Measurements from ENCODE around the gene FZD7. TPM values are rescaled to one million over a fixed set of nuclear protein-coding genes. Genes with fewer than 3 reads are reported as not detected.

FZD7 gene
- total and polyA plus RNA-seq, 2 donors (not counting 1 experiment from before 2014, with no cell fraction given) = 0.67 to 2.1 TPM

DNA sequence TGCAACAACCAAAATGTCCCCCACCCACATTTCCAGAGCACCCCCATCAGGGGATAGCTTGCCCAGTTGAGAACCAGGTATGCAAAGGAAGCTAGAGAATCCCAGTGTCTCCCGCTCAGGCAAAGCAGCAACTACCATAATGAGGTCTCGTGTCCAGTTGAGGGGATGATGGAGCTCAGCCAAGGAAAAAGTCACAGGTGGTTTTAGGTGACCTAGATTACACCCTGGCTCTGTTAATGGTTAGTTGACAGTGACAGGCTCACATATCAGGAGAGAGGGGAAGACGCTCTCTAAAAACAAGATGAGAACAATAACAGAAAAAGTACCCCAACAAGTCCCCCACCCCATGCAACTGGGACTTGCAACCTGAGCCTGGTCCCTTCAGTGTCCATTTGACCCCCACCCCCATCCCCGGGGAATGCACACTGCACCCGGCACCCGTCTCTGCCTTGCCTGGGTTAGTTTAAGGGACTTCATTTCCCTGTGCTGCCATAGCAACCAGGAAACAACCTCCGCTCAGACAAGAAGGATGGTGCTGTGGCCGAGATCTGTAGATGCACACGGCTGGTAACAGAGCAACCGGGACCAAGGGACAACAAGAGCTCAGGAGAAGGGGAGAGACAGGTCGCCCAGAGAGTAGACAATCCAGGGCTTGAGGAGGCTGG lies 39.2 kb downstream of the FZD7 start, which contains the start of gene KIAA2012:
Gene KIAA2012 (plus strand): TSS at position 519 of the 665 bp plus-strand sequence. CDS start 373 bp downstream, outside the sequence.
- no peaks in the 10 kb centered on the region for H3K79me2 ChIP-seq (ENCODE audit: control insufficient read depth, insufficient read depth, low read length)
- Mint-ChIP-seq H3K27me3 (peaks cover 16% of the 10 kb centered on the region), H3K27ac (no peak within 1 kb of the TSS), H3K9me3 (ENCODE audit: insufficient read depth) (no peaks in the 10 kb centered on the region), H3K4me3 (no peak within 1 kb of the TSS), H3K4me1 (no peaks in the 10 kb centered on the region)
- H3K9me3 ChIP-seq (ENCODE audit: control extremely low read depth in 1 of 3, control insufficient read depth in 2 of 3, insufficient read depth in 1 of 3, low read length in 2 of 3) = no peaks in the 10 kb centered on the region
- H3K27me3 ChIP-seq (replicated peaks in 1 of 4; ENCODE audit: control extremely low read depth in 1 of 4, control insufficient read depth in 3 of 4, insufficient read depth in 4 of 4, low read length in 3 of 4) = no peaks in the 10 kb centered on the region
- WGBS (ENCODE audit: insufficient coverage) = 93% methylated on average over 9 of the region's 11 CpGs
- H3K4me2 ChIP-seq (replicated peaks; ENCODE audit: low read depth, low read length, poor library complexity, severe bottlenecking) = no peak within 1 kb of the TSS
- no peak for TF ChIP-seq EZH2 (IDR thresholded peaks at IDR 0.05; ENCODE audit: borderline replicate concordance, insufficient read depth, low read depth, low read length, poor library complexity, severe bottlenecking)
- TF ChIP-seq, protein P1, sequence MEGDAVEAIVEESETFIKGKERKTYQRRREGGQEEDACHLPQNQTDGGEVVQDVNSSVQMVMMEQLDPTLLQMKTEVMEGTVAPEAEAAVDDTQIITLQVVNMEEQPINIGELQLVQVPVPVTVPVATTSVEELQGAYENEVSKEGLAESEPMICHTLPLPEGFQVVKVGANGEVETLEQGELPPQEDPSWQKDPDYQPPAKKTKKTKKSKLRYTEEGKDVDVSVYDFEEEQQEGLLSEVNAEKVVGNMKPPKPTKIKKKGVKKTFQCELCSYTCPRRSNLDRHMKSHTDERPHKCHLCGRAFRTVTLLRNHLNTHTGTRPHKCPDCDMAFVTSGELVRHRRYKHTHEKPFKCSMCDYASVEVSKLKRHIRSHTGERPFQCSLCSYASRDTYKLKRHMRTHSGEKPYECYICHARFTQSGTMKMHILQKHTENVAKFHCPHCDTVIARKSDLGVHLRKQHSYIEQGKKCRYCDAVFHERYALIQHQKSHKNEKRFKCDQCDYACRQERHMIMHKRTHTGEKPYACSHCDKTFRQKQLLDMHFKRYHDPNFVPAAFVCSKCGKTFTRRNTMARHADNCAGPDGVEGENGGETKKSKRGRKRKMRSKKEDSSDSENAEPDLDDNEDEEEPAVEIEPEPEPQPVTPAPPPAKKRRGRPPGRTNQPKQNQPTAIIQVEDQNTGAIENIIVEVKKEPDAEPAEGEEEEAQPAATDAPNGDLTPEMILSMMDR (IDR thresholded peaks at IDR 0.05) = no peak
- H3K4me3 ChIP-seq (ENCODE audit: control extremely low read depth in 1 of 5, extremely low read depth in 1 of 5, insufficient read depth in 1 of 5, low read depth in 2 of 5, low read length in 4 of 5) = no peak within 1 kb of the TSS
- DNase-seq = no peak
- intact Hi-C loops (cut with micrococcal nuclease) = no loop called here
- H3K36me3 ChIP-seq (replicated peaks in 1 of 2; ENCODE audit: control extremely low read depth in 1 of 2, control insufficient read depth in 1 of 2, extremely low read depth in 1 of 2, insufficient read depth in 2 of 2, low read length in 1 of 2) = no peaks in the 10 kb centered on the region
- no peak within 1 kb of the TSS for H3K9ac ChIP-seq (ENCODE audit: low read length)
- no peak within 1 kb of the TSS for H2AFZ ChIP-seq (ENCODE audit: insufficient read depth, low read depth, low read length, poor library complexity, severe bottlenecking)
- ATAC-seq (ENCODE audit: low read depth) = no peak
- no peaks in the 10 kb centered on the region for H3K4me1 ChIP-seq (ENCODE audit: control insufficient read depth in 2 of 2, insufficient read depth in 2 of 2, low read length in 2 of 2)
- no peaks in the 10 kb centered on the region for H4K20me1 ChIP-seq (ENCODE audit: control insufficient read depth, insufficient read depth, low read length, poor library complexity, severe bottlenecking)
- POLR2A ChIA-PET = no interaction called here
- H3K27ac ChIP-seq (ENCODE audit: low read length in 2 of 2) = no peak within 1 kb of the TSS
- CTCF ChIA-PET = no interaction called here

DNA sequence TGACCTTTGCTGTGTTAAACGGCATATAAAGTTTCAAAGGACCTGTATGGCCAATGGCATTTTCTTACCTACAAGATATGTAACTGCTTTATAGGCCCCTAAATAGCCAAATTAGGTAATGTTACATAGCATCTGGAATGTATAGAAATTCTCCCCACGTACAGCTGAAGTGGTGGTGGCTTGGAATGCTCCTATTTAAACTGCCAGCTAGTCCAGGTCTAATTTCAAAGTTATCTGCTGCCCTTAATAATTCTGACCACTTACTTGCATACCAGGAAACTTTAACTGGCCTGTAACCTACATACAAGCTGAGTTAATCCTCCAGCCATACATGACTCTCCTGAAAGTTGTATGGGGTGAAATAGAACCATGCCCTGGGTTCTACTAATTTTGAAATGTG lies 40.7 kb downstream of the FZD7 start:
- ATAC-seq (ENCODE audit: low read depth) = no peak
- no CpG with 5 or more reads among the region's 2 CpGs for WGBS (ENCODE audit: insufficient coverage)
- Histone ChIP-seq H3K4me1 (ENCODE audit: control insufficient read depth in 2 of 2, insufficient read depth in 2 of 2, low read length in 2 of 2) (no peaks in the 10 kb centered on the region), H3K9ac (ENCODE audit: low read length) (no peak overlapping the region), H3K4me2 (replicated peaks; ENCODE audit: low read depth, low read length, poor library complexity, severe bottlenecking) (no peak overlapping the region), H3K9me3 (ENCODE audit: control extremely low read depth in 1 of 3, control insufficient read depth in 2 of 3, insufficient read depth in 1 of 3, low read length in 2 of 3) (no peaks in the 10 kb centered on the region), H3K27ac (ENCODE audit: low read length in 2 of 2) (no peak overlapping the region), H3K36me3 (replicated peaks in 1 of 2; ENCODE audit: control extremely low read depth in 1 of 2, control insufficient read depth in 1 of 2, extremely low read depth in 1 of 2, insufficient read depth in 2 of 2, low read length in 1 of 2) (no peaks in the 10 kb centered on the region), H3K27me3 (replicated peaks in 1 of 4; ENCODE audit: control extremely low read depth in 1 of 4, control insufficient read depth in 3 of 4, insufficient read depth in 4 of 4, low read length in 3 of 4) (no peaks in the 10 kb centered on the region), H3K79me2 (ENCODE audit: control insufficient read depth, insufficient read depth, low read length) (no peaks in the 10 kb centered on the region), H3K4me3 (ENCODE audit: control extremely low read depth in 1 of 5, extremely low read depth in 1 of 5, insufficient read depth in 1 of 5, low read depth in 2 of 5, low read length in 4 of 5) (no peak overlapping the region), H4K20me1 (ENCODE audit: control insufficient read depth, insufficient read depth, low read length, poor library complexity, severe bottlenecking) (no peaks in the 10 kb centered on the region), H2AFZ (ENCODE audit: insufficient read depth, low read depth, low read length, poor library complexity, severe bottlenecking) (no peak overlapping the region)
- Mint-ChIP-seq H3K27me3 (peaks cover 16% of the 10 kb centered on the region), H3K4me3 (no peak overlapping the region), H3K27ac (no peak overlapping the region), H3K9me3 (ENCODE audit: insufficient read depth) (no peaks in the 10 kb centered on the region), H3K4me1 (no peaks in the 10 kb centered on the region)
- no peak for TF ChIP-seq EZH2 (IDR thresholded peaks at IDR 0.05; ENCODE audit: borderline replicate concordance, insufficient read depth, low read depth, low read length, poor library complexity, severe bottlenecking)
- TF ChIP-seq, protein P1 (IDR thresholded peaks at IDR 0.05) = no peak
- CTCF ChIA-PET = no interaction called here
- intact Hi-C loops (cut with micrococcal nuclease) = no loop called here
- POLR2A ChIA-PET = no interaction called here
- DNase-seq = no peak

Data from B cell (primary cell).